ENCODE data around the gene VSNL1. TPM values are rescaled to one million over a fixed set of nuclear protein-coding genes. Genes with fewer than 3 reads are reported as not detected.

The VSNL1 gene
- total RNA-seq, 1 donor from 2014 or later = 7.7 TPM

GRCh38 chr2:17690776-17691175 is 150.3 kb downstream of the VSNL1 start:
- DNase-seq (ENCODE audit: low spot score) = no peak

Other genes with a start within 250 kb of the VSNL1 start
- 11.6 TPM for gene RAD51AP2, start 22.3 kb upstream of the VSNL1 start, total RNA-seq (ENCODE audit: insufficient read depth, low replicate concordance)
- 32.7 TPM for gene SMC6, start 213.1 kb downstream of the VSNL1 start, total RNA-seq (ENCODE audit: insufficient read depth, low replicate concordance)
- gene GEN1, start 213.4 kb downstream of the VSNL1 start, total RNA-seq (ENCODE audit: insufficient read depth, low replicate concordance) = 9.6 TPM